PC-3 (cell line): ENCODE measurements around the gene TCAP. TPM values are rescaled to one million over a fixed set of nuclear protein-coding genes. Genes with fewer than 3 reads are reported as not detected.
A peak's percentile ranks its signal among the peaks of the same experiment; 100 is the strongest.

Experiments
- ATAC-seq: fragments of 200-7000 bp; cut with Tn5 transposase; 2 replicates; pipeline ENCODE4 v1.9.1; 2020; ENCODE audit warnings: mild to moderate bottlenecking, moderate library complexity
- BruUV-seq: library from RNA; stranded (reverse); fragments of 400-500 nt; replicated peaks from 2 replicates; lab custom pipeline; 2021; lab: Mats Ljungman, UMichigan
- CTCF ChIA-PET: fragments of 300-600 bp; sonication (Branson Sonifier 250); formaldehyde crosslinking; loops from one replicate; lab custom pipeline; 2022; ENCODE audit warnings: antibody characterized with exemption; lab: Charles Lee
- POLR2A ChIA-PET: fragments of 300-600 bp; sonication (Branson Sonifier 250); formaldehyde crosslinking; loops from one replicate; lab custom pipeline; 2022; ENCODE audit warnings: antibody characterized with exemption; ENCODE audit not compliant: unreplicated experiment; lab: Charles Lee
- DNase-seq: peaks from one replicate; pipeline ENCODE4 v3.0.0-alpha.2; 2015
- H2AFZ ChIP-seq: fragments of 300-600 bp; sonication (generic); 2 replicates; pipeline ENCODE4 v1.6.0; 2016; ENCODE audit warnings: antibody characterized with exemption, low read length
- H3F3A ChIP-seq: fragments of 300-600 bp; sonication (generic); one replicate; pipeline ENCODE4 v1.6.0; 2017; ENCODE audit warnings: antibody characterized with exemption, low read length, control low read depth, mild to moderate bottlenecking; ENCODE audit not compliant: unreplicated experiment
- H3K27ac ChIP-seq: fragments of 300-600 bp; sonication (generic); 2 replicates; pipeline ENCODE4 v1.5.1; 2016; ENCODE audit warnings: mild to moderate bottlenecking, low read length
- H3K27me3 ChIP-seq: fragments of 300-600 bp; sonication (generic); 2 replicates; pipeline ENCODE4 v1.6.1; 2016; ENCODE audit warnings: low read length, mixed read lengths
- H3K36me3 ChIP-seq: fragments of 300-600 bp; sonication (generic); 2 replicates; pipeline ENCODE4 v1.6.1; 2016; ENCODE audit warnings: low read depth, mixed run types, low read length, mixed read lengths
- H3K4me1 ChIP-seq: fragments of 300-600 bp; sonication (generic); 2 replicates; pipeline ENCODE4 v1.5.1; 2016; ENCODE audit warnings: low read length; ENCODE audit not compliant: insufficient read depth
- H3K4me2 ChIP-seq: fragments of 300-600 bp; sonication (generic); 2 replicates; pipeline ENCODE4 v1.6.0; 2016; ENCODE audit warnings: low read length
- H3K4me3 ChIP-seq: fragments of 300-600 bp; sonication (generic); 2 replicates; pipeline ENCODE4 v1.5.1; 2016; ENCODE audit warnings: mild to moderate bottlenecking, low read length, mixed read lengths
- H3K79me2 ChIP-seq: fragments of 300-600 bp; sonication (generic); 2 replicates; pipeline ENCODE4 v1.6.1; 2017; ENCODE audit warnings: low read length, mixed read lengths
- H3K9ac ChIP-seq: fragments of 300-600 bp; sonication (generic); 2 replicates; pipeline ENCODE4 v1.6.0; 2016; ENCODE audit warnings: mild to moderate bottlenecking, low read length
- H3K9me2 ChIP-seq: fragments of 300-600 bp; sonication (generic); replicated peaks from 2 replicates; pipeline ENCODE4 v1.6.1; 2016; ENCODE audit warnings: mixed run types, low read length, mixed read lengths
- H3K9me3 ChIP-seq: fragments of 300-600 bp; sonication (generic); 2 replicates; pipeline ENCODE4 v1.6.1; 2016; ENCODE audit warnings: low read length, mixed read lengths
- H4K20me1 ChIP-seq: fragments of 300-600 bp; sonication (generic); 2 replicates; pipeline ENCODE4 v1.6.1; 2016; ENCODE audit warnings: low read length, mixed read lengths
- CTCF ChIP-seq: fragments of 300-600 bp; sonication (generic); conservative IDR thresholded peaks from 2 replicates; pipeline ENCODE4 v1.5.1; 2017; ENCODE audit warnings: antibody characterized with exemption, low read depth, mild to moderate bottlenecking, low read length
- EZH2 ChIP-seq: fragments of 300-600 bp; sonication (generic); IDR thresholded peaks from one replicate; pipeline ENCODE4 v1.6.1; 2017; ENCODE audit warnings: antibody characterized with exemption, mild to moderate bottlenecking, low read length; ENCODE audit not compliant: unreplicated experiment
- EZH2phosphoT487 ChIP-seq: fragments of 300-600 bp; sonication (generic); IDR thresholded peaks from 2 replicates; pipeline ENCODE4 v1.6.1; 2018; ENCODE audit warnings: mild to moderate bottlenecking, antibody characterized with exemption, low read length, borderline replicate concordance
- intact Hi-C: fragments of 100-400 bp; cut with micrococcal nuclease; formaldehyde crosslinking; loops from 2 replicates; pipeline ENCODE4 v1.9.0; 2023
- total RNA-seq: library from RNA; depleted of rRNA; stranded (reverse); fragments of >200 nt; gene quantifications from 2 replicates; pipeline ENCODE4 v1.2.3, GENCODE V29; 2014

TCAP gene
- total RNA-seq, 1 experiment from 2014 or later, result 0.51 TPM

GRCh38 chr17:39699818-39700147, 34.6 kb downstream of the TCAP start, which contains the start of gene ERBB2:
Gene ERBB2 (plus strand): TSS chr17:39700064. CDS start chr17:39700239, 175 bp downstream.
- H3K4me2 ChIP-seq, result peak within 1 kb of the TSS; percentile 84
- ATAC-seq, result peak; percentile 80
- H2AFZ ChIP-seq, result peak within 1 kb of the TSS; percentile 57
- BruUV-seq, result no TSS peak
- peak within 1 kb of the TSS; percentile 82 for H3K9ac ChIP-seq
- ChIA-PET POLR2A (no interaction called here), CTCF (interaction anchor here (0.5 to 1.4 kb wide), 4 partner anchors 19 to 471 kb away, joined by 3 to 5 read pairs (median 4); partner anchors contain the start of gene TCAP)
- no peaks in the 10 kb centered on the region for H3K9me3 ChIP-seq
- peaks cover 39% of the 10 kb centered on the region for H3K4me1 ChIP-seq
- H3K36me3 ChIP-seq, result no peaks in the 10 kb centered on the region
- DNase-seq, result peak; percentile 71
- peak within 1 kb of the TSS; percentile 92 for H3K27ac ChIP-seq
- H4K20me1 ChIP-seq, result no peaks in the 10 kb centered on the region
- no peaks in the 10 kb centered on the region for H3K9me2 ChIP-seq
- peaks cover 51% of the 10 kb centered on the region for H3K79me2 ChIP-seq
- TF ChIP-seq EZH2phosphoT487 (no peak), EZH2 (no peak), CTCF (no peak)
- intact Hi-C loops, result no loop called here
- no peaks in the 10 kb centered on the region for H3K27me3 ChIP-seq
- H3K4me3 ChIP-seq, result peak within 1 kb of the TSS; percentile 88
- H3F3A ChIP-seq, result no peaks in the 10 kb centered on the region

- Histone ChIP-seq H3K27me3 (no peaks in the 10 kb centered on the region), H3K9ac (peak overlapping the region; percentile 82), H2AFZ (peak overlapping the region; percentile 57), H3K79me2 (peaks cover 56% of the 10 kb centered on the region), H3K9me3 (no peaks in the 10 kb centered on the region), H3K4me2 (peak overlapping the region; percentile 84), H3K36me3 (no peaks in the 10 kb centered on the region), H3K27ac (peak overlapping the region; percentile 92), H3K4me1 (peaks cover 45% of the 10 kb centered on the region), H4K20me1 (no peaks in the 10 kb centered on the region), H3F3A (no peaks in the 10 kb centered on the region), H3K9me2 (no peaks in the 10 kb centered on the region), H3K4me3 (peak overlapping the region; percentile 88)
- DNase-seq (no peak), ATAC-seq (peak; percentile 32)
- TF ChIP-seq CTCF (no peak), EZH2 (no peak), EZH2phosphoT487 (no peak)
- no TSS peak for BruUV-seq
- intact Hi-C loops, result no loop called here
- ChIA-PET POLR2A (no interaction called here), CTCF (interaction anchor here (0.5 to 1.4 kb wide), 4 partner anchors 18 to 471 kb away, joined by 3 to 5 read pairs (median 4); partner anchors contain the start of gene TCAP)
These were observed 35.2 kb downstream of the TCAP start for GRCh38 chr17:39700148-39700987.
